A549 (cell line): ENCODE measurements around the gene CERK. TPM values are rescaled to one million over a fixed set of nuclear protein-coding genes. Genes with fewer than 3 reads are reported as not detected.

Experiments
- ATAC-seq, 2 experiments: fragments of 200-7000 bp in 1 of 2; fragments of >200 bp in 1 of 2; cut with Nextera tagmentation in 1 of 2; cut with Tn5 transposase in 1 of 2; 3 replicates each; pipeline versions ENCODE4 v1.8.0 to v1.9.1; 2018 to 2020; ENCODE audit warnings: mild to moderate bottlenecking in 1 of 2, moderate library complexity in 1 of 2
- CTCF ChIA-PET: fragments of 300-600 bp; sonication (Branson Sonifier 250); formaldehyde crosslinking; extraction: SDS; loops from one replicate; lab custom pipeline; 2021; ENCODE audit warnings: antibody characterized with exemption, inconsistent platforms; lab: Yijun Ruan, JAX
- POLR2A ChIA-PET: fragments of 350-600 bp; formaldehyde crosslinking; extraction: SDS; loops from one replicate; lab custom pipeline; 2021; ENCODE audit warnings: antibody characterized with exemption, inconsistent platforms; lab: Yijun Ruan, JAX
- DNase-seq, 2 experiments: peaks; one replicate each; pipeline versions ENCODE4 v3.0.0 to v3.0.0-alpha.2; 2011 to 2016; ENCODE audit warnings: low read depth in 1 of 2, low spot score in 1 of 2
- FAIRE-seq: peaks from 2 replicates; lab custom pipeline; 2011; peaks lifted over from hg19 to GRCh38; lab: Jason Lieb, UNC
- H3K27ac ChIP-seq, 2 experiments: fragments of >200 bp; sonication (Bioruptor Twin); formaldehyde crosslinking; 3 replicates each; pipeline ENCODE4 v1.5.1; 2016 to 2017
- H3K4me1 ChIP-seq: fragments of >200 bp; sonication (Bioruptor Twin); formaldehyde crosslinking; 3 replicates; pipeline ENCODE4 v1.6.1; 2016
- H3K4me2 ChIP-seq: fragments of >200 bp; sonication (Bioruptor Twin); formaldehyde crosslinking; 3 replicates; pipeline ENCODE4 v1.6.1; 2016
- H3K4me3 ChIP-seq: fragments of >200 bp; sonication (Bioruptor Twin); formaldehyde crosslinking; 3 replicates; pipeline ENCODE4 v1.5.1; 2016
- H3K9me3 ChIP-seq: fragments of >200 bp; sonication (Bioruptor Twin); formaldehyde crosslinking; 3 replicates; pipeline ENCODE4 v1.6.1; 2016
- CEBPB ChIP-seq, 2 experiments: fragments of >200 bp in 1 of 2; sonication (Bioruptor Twin) in 1 of 2; formaldehyde crosslinking in 1 of 2; IDR thresholded peaks; 2 replicates each; pipeline ENCODE4 v1.6.1; 2012 to 2016
- CHD4 ChIP-seq: fragments of 200-600 bp; sonication (generic); IDR thresholded peaks from 2 replicates; pipeline ENCODE4 v1.6.1; 2016; ENCODE audit warnings: antibody characterized with exemption, mild to moderate bottlenecking, borderline replicate concordance
- FOSL2 ChIP-seq, 2 experiments: fragments of 450-650 bp in 1 of 2; fragments of >200 bp in 1 of 2; sonication (Bioruptor Twin) in 1 of 2; formaldehyde crosslinking; IDR thresholded peaks; 2 replicates each; pipeline versions ENCODE4 v1.5.0 to v1.6.1; 2016 to 2020; ENCODE audit warnings: mild to moderate bottlenecking in 1 of 2, moderate library complexity in 1 of 2
- GATA3 ChIP-seq: IDR thresholded peaks from 2 replicates; pipeline ENCODE4 v1.6.1; 2012; ENCODE audit warnings: borderline replicate concordance
- HEYL ChIP-seq: fragments of 250-450 bp; sonication (Bioruptor Pico); IDR thresholded peaks from 2 replicates; pipeline ENCODE4 v1.8.0; 2021; ENCODE audit warnings: mild to moderate bottlenecking, moderate library complexity
- HOXA7 ChIP-seq: fragments of 250-450 bp; sonication (Bioruptor Pico); IDR thresholded peaks from 2 replicates; pipeline ENCODE4 v1.5.0; 2020; ENCODE audit warnings: mild to moderate bottlenecking, moderate library complexity
- HOXB13 ChIP-seq: fragments of 250-450 bp; sonication (Bioruptor Pico); IDR thresholded peaks from 2 replicates; pipeline ENCODE4 v1.5.0; 2020; ENCODE audit warnings: low read depth, mild to moderate bottlenecking, moderate library complexity
- KDM1A ChIP-seq: fragments of 200-600 bp; sonication (generic); IDR thresholded peaks from 2 replicates; pipeline ENCODE4 v1.6.1; 2016; ENCODE audit warnings: low read depth, mild to moderate bottlenecking
- KDM5A ChIP-seq: fragments of 200-600 bp; sonication (generic); IDR thresholded peaks from 2 replicates; pipeline ENCODE4 v1.6.1; 2016; ENCODE audit warnings: antibody characterized with exemption, mild to moderate bottlenecking
- MYC ChIP-seq: IDR thresholded peaks from 2 replicates; pipeline ENCODE4 v1.6.1; 2012; ENCODE audit warnings: mild to moderate bottlenecking, inconsistent platforms, low read length, improper control_type of control experiment, borderline replicate concordance
- RARB ChIP-seq: fragments of 250-450 bp; sonication (Bioruptor Pico); IDR thresholded peaks from 2 replicates; pipeline ENCODE4 v1.8.0; 2021; ENCODE audit warnings: mild to moderate bottlenecking, moderate library complexity
- RCOR1 ChIP-seq: fragments of 150-350 bp; IDR thresholded peaks from 2 replicates; pipeline ENCODE4 v1.6.1; 2014; ENCODE audit warnings: antibody characterized with exemption, low read length, low read depth
- SREBF2 ChIP-seq: fragments of 450-650 bp; IDR thresholded peaks from 2 replicates; pipeline ENCODE4 v1.6.1; 2014; ENCODE audit warnings: mild to moderate bottlenecking, moderate library complexity
- USF2 ChIP-seq: fragments of 450-650 bp; IDR thresholded peaks from 2 replicates; pipeline ENCODE4 v1.6.1; 2014; ENCODE audit warnings: antibody characterized with exemption
- ZFP36 ChIP-seq: fragments of 450-650 bp; IDR thresholded peaks from 2 replicates; pipeline ENCODE4 v1.6.1; 2014; ENCODE audit warnings: borderline replicate concordance; ENCODE audit not compliant: partially characterized antibody
- ZSCAN20 ChIP-seq: fragments of 250-450 bp; sonication (Bioruptor Pico); IDR thresholded peaks from 2 replicates; pipeline ENCODE4 v1.8.0; 2022; ENCODE audit warnings: mild to moderate bottlenecking, moderate library complexity
- WGBS: methylation state at CpG from one replicate; pipeline ENCODE4 v1.1.6; 2017; ENCODE audit errors: missing lambda C conversion rate; 5-methylcytosine and 5-hydroxymethylcytosine counted together
- polyA plus RNA-seq, 4 experiments: library from polyadenylated mRNA; depleted of rRNA in 3 of 4; stranded (reverse); fragments of >200 nt; fragmentation: RNase III in 1 of 4; extraction: RNeasy Plus Mini Kit Qiagen cat#74134 plus additional on column Dnase treatment in 1 of 4; gene quantifications; 2 replicates in 3 of 4; 3 replicates in 1 of 4; pipeline ENCODE4 v1.2.3, GENCODE V29; 2011 to 2017
- TF ChIP-seq, protein P1 (sequence below): fragments of >200 bp; sonication (Bioruptor Twin); formaldehyde crosslinking; IDR thresholded peaks from 3 replicates; pipeline ENCODE4 v1.6.1; 2016
- TF ChIP-seq, protein P2 (sequence below): fragments of 200-600 bp; sonication (generic); IDR thresholded peaks from 2 replicates; pipeline ENCODE4 v1.6.1; 2016; ENCODE audit warnings: antibody characterized with exemption, mild to moderate bottlenecking, moderate library complexity

Gene CERK
- polyA plus RNA-seq, 2 of the 4 experiments (the other 2 are of a cell fraction): 13.1 to 15.6 TPM

GRCh38 chr22:46774980-46775849 lies 37.2 kb upstream of the CERK start:
- H3K27ac ChIP-seq: peak overlapping the region; percentile 90 to 96
- ChIA-PET POLR2A (interaction anchor here (3.5 kb wide), 1 partner anchor 13 kb away, joined by 43 read pairs; the partner anchor contains the start of gene TBC1D22A), CTCF (interaction anchor here (0.6 to 3.6 kb wide), 5 partner anchors 9 to 23 kb away, joined by 3 to 13 read pairs (median 4); no protein-coding TSS in a partner anchor)
- no peaks in the 10 kb centered on the region for H3K9me3 ChIP-seq
- no peak for TF ChIP-seq RARB (CRISPR knock-in tag)
- TF ChIP-seq ZFP36: no peak
- no peak for TF ChIP-seq KDM5A
- no peak for TF ChIP-seq GATA3
- TF ChIP-seq KDM1A: no peak
- TF ChIP-seq USF2: no peak
- TF ChIP-seq, protein P1, sequence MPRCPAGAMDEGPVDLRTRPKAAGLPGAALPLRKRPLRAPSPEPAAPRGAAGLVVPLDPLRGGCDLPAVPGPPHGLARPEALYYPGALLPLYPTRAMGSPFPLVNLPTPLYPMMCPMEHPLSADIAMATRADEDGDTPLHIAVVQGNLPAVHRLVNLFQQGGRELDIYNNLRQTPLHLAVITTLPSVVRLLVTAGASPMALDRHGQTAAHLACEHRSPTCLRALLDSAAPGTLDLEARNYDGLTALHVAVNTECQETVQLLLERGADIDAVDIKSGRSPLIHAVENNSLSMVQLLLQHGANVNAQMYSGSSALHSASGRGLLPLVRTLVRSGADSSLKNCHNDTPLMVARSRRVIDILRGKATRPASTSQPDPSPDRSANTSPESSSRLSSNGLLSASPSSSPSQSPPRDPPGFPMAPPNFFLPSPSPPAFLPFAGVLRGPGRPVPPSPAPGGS: no peak
- no peak for TF ChIP-seq HEYL (CRISPR knock-in tag)
- no peak for TF ChIP-seq FOSL2 (IDR thresholded peaks at IDR 0.05)
- TF ChIP-seq FOSL2 (CRISPR knock-in tag; IDR thresholded peaks at IDR 0.05): no peak
- no peak for TF ChIP-seq HOXB13 (CRISPR knock-in tag)
- TF ChIP-seq CHD4: no peak
- no peak for TF ChIP-seq MYC
- TF ChIP-seq, protein P2, sequence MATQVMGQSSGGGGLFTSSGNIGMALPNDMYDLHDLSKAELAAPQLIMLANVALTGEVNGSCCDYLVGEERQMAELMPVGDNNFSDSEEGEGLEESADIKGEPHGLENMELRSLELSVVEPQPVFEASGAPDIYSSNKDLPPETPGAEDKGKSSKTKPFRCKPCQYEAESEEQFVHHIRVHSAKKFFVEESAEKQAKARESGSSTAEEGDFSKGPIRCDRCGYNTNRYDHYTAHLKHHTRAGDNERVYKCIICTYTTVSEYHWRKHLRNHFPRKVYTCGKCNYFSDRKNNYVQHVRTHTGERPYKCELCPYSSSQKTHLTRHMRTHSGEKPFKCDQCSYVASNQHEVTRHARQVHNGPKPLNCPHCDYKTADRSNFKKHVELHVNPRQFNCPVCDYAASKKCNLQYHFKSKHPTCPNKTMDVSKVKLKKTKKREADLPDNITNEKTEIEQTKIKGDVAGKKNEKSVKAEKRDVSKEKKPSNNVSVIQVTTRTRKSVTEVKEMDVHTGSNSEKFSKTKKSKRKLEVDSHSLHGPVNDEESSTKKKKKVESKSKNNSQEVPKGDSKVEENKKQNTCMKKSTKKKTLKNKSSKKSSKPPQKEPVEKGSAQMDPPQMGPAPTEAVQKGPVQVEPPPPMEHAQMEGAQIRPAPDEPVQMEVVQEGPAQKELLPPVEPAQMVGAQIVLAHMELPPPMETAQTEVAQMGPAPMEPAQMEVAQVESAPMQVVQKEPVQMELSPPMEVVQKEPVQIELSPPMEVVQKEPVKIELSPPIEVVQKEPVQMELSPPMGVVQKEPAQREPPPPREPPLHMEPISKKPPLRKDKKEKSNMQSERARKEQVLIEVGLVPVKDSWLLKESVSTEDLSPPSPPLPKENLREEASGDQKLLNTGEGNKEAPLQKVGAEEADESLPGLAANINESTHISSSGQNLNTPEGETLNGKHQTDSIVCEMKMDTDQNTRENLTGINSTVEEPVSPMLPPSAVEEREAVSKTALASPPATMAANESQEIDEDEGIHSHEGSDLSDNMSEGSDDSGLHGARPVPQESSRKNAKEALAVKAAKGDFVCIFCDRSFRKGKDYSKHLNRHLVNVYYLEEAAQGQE: no peak
- no peak for TF ChIP-seq ZSCAN20 (CRISPR knock-in tag)
- no peak for TF ChIP-seq SREBF2
- TF ChIP-seq RCOR1: no peak
- no peak for TF ChIP-seq HOXA7 (CRISPR knock-in tag)
- TF ChIP-seq CEBPB (IDR thresholded peaks at IDR 0.05): no peak
- no peak for DNase-seq
- H3K4me3 ChIP-seq: no peak overlapping the region; the same call in 2 of the 3 replicates
- peak overlapping the region; percentile 83 for H3K4me2 ChIP-seq
- peaks cover 35% of the 10 kb centered on the region for H3K4me1 ChIP-seq
- 87% methylated on average over 20 of the region's 20 CpGs for WGBS
- FAIRE-seq: no peak
- no peak for ATAC-seq
